A673 (cell line): ENCODE measurements around the gene IGFBP1.

ENCODE experiments used
- CTCF ChIP-seq: fragments of 300-800, 200-600 bp; sonication (generic); conservative IDR thresholded peaks from 2 replicates; pipeline ENCODE4 v1.5.1; 2017; ENCODE audit warnings: low read depth, mild to moderate bottlenecking, antibody characterized with exemption, low read length, moderate library complexity, mixed read lengths
- EZH2 ChIP-seq: fragments of 200-600 bp; sonication (generic); IDR thresholded peaks from 2 replicates; pipeline ENCODE4 v1.6.1; 2017; ENCODE audit warnings: borderline replicate concordance, low read depth, mild to moderate bottlenecking, mixed read lengths, antibody characterized with exemption, low read length; ENCODE audit not compliant: poor library complexity, severe bottlenecking

- TF ChIP-seq CTCF (no peak), EZH2 (no peak)
Observed at GRCh38 chr7:45880433-45880860, 7.8 kb upstream of the IGFBP1 start.
